Ishikawa (cell line): ENCODE measurements around the gene SLC7A11.

Experiments used
- CEBPB ChIP-seq: IDR thresholded peaks from 2 replicates; pipeline ENCODE4 v1.6.1; 2012
- CREB1 ChIP-seq: IDR thresholded peaks from 2 replicates; pipeline ENCODE4 v1.6.1; 2012; ENCODE audit warnings: low read depth
- EGR1 ChIP-seq: IDR thresholded peaks from 2 replicates; pipeline ENCODE4 v1.6.1; 2012
- EP300 ChIP-seq: IDR thresholded peaks from 2 replicates; pipeline ENCODE4 v1.6.1; 2012; ENCODE audit warnings: borderline replicate concordance
- FOXM1 ChIP-seq: IDR thresholded peaks from 2 replicates; pipeline ENCODE4 v1.6.1; 2012; ENCODE audit warnings: low read depth, borderline replicate concordance
- MAX ChIP-seq: IDR thresholded peaks from 2 replicates; pipeline ENCODE4 v1.6.1; 2012
- NFIC ChIP-seq: IDR thresholded peaks from 2 replicates; pipeline ENCODE4 v1.6.1; 2012
- RAD21 ChIP-seq: IDR thresholded peaks from 2 replicates; pipeline ENCODE4 v1.6.1; 2012; ENCODE audit warnings: low read depth
- TAF1 ChIP-seq: IDR thresholded peaks from 2 replicates; pipeline ENCODE4 v1.6.1; 2012; ENCODE audit warnings: low read depth, mild to moderate bottlenecking
- TCF12 ChIP-seq: IDR thresholded peaks from 2 replicates; pipeline ENCODE4 v1.6.1; 2012; ENCODE audit warnings: low read depth
- TEAD4 ChIP-seq: IDR thresholded peaks from 2 replicates; pipeline ENCODE4 v1.6.1; 2012
- USF1 ChIP-seq: IDR thresholded peaks from 2 replicates; pipeline ENCODE4 v1.6.1; 2012
- YY1 ChIP-seq: IDR thresholded peaks from 2 replicates; pipeline ENCODE4 v1.6.1; 2012; ENCODE audit warnings: low read depth
- ZBTB7A ChIP-seq: IDR thresholded peaks from 2 replicates; pipeline ENCODE4 v1.6.1; 2012; ENCODE audit warnings: low read depth
- TF ChIP-seq, protein P1 (sequence below): IDR thresholded peaks from 2 replicates; pipeline ENCODE4 v1.6.1; 2012; ENCODE audit warnings: low read depth, mild to moderate bottlenecking

The SLC7A11 gene

DNA sequence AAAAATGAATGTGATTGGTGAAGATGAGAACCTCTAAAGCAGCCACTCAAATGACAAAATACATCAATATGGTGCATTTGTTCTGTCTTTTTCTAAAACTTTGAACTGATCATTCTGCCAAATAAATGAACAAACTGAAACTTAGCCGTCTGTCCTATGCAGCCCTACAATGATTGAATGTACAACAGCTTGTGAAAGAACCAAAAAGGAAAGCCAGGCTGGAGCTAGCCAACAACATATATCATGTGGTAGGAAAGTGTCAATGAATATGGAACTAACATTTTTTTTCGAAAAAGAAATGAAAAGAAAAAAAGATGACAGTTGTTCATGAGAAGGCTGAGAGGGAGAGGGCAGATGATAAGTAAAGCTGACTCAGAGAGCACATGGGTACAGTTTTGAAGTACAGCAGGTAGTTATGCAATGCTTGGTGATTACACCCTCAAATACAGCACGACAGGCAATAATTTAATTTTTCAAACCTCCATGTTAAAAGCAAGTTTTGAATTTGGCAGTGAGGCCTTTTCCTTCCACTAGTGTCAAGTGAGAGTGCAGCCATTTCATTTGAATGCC is 21.2 kb upstream of the SLC7A11 start:
- TF ChIP-seq ZBTB7A: no peak
- no peak for TF ChIP-seq CREB1
- TF ChIP-seq TAF1: no peak
- TF ChIP-seq TCF12: no peak
- no peak for TF ChIP-seq MAX
- no peak for TF ChIP-seq USF1
- TF ChIP-seq NFIC: no peak

DNA sequence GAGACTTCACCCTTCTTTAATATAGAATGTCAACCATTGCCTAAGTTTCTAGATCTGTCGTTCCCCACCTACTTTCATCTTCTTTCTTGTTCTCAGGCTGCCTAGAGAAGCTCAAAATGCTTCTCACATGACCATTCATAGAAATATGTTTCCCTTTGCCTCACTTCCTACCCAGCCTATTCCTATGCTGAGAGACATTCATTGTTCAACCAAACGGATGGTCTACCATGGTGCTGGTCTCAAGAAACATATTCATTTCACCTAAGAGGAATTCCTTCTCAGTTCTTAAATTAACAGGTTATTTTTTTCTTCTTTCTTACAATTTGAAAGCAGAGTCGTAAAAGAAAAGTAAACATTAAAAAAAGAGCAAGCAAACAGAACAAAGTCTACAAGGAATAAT is 20.3 kb upstream of the SLC7A11 start:
- TF ChIP-seq USF1 (no peak), TAF1 (no peak), NFIC (no peak), EGR1 (no peak), FOXM1 (no peak), TCF12 (no peak), CREB1 (no peak), YY1 (no peak), CEBPB (no peak), ZBTB7A (no peak), MAX (no peak), EP300 (no peak), TEAD4 (no peak), RAD21 (no peak)
- TF ChIP-seq, protein P1, sequence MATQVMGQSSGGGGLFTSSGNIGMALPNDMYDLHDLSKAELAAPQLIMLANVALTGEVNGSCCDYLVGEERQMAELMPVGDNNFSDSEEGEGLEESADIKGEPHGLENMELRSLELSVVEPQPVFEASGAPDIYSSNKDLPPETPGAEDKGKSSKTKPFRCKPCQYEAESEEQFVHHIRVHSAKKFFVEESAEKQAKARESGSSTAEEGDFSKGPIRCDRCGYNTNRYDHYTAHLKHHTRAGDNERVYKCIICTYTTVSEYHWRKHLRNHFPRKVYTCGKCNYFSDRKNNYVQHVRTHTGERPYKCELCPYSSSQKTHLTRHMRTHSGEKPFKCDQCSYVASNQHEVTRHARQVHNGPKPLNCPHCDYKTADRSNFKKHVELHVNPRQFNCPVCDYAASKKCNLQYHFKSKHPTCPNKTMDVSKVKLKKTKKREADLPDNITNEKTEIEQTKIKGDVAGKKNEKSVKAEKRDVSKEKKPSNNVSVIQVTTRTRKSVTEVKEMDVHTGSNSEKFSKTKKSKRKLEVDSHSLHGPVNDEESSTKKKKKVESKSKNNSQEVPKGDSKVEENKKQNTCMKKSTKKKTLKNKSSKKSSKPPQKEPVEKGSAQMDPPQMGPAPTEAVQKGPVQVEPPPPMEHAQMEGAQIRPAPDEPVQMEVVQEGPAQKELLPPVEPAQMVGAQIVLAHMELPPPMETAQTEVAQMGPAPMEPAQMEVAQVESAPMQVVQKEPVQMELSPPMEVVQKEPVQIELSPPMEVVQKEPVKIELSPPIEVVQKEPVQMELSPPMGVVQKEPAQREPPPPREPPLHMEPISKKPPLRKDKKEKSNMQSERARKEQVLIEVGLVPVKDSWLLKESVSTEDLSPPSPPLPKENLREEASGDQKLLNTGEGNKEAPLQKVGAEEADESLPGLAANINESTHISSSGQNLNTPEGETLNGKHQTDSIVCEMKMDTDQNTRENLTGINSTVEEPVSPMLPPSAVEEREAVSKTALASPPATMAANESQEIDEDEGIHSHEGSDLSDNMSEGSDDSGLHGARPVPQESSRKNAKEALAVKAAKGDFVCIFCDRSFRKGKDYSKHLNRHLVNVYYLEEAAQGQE: no peak

DNA sequence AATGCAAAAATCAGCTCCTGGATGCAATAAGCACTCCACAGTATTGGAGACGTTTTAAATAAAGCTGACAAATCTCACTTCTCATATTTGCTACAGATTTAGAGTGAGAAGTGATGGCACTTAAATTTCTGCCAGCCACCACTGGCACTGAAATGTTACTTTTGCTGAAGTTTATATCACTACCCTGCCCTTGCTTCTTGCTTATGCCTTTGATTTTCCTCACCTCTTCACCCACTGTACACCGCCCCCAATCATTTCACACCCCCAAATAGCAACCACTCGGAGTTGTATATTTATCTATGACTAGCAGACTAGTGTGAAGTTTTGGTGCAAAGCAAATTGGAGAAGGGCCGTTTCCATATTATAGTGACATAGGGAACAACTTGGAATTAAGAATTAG is 19.9 kb upstream of the SLC7A11 start:
- TF ChIP-seq TCF12 (no peak), ZBTB7A (no peak), USF1 (no peak), RAD21 (no peak), MAX (no peak), CREB1 (no peak), TAF1 (no peak), EP300 (no peak), NFIC (no peak), TEAD4 (no peak), EGR1 (no peak), CEBPB (no peak), FOXM1 (no peak), YY1 (no peak)
- TF ChIP-seq, protein P1: no peak

GRCh38 chr4:138259824-138260223 is 17.7 kb upstream of the SLC7A11 start:
- no peak for TF ChIP-seq ZBTB7A
- TF ChIP-seq TEAD4: no peak
- no peak for TF ChIP-seq EP300
- no peak for TF ChIP-seq TCF12
- no peak for TF ChIP-seq YY1
- no peak for TF ChIP-seq EGR1
- no peak for TF ChIP-seq USF1
- no peak for TF ChIP-seq CEBPB
- TF ChIP-seq RAD21: no peak
- TF ChIP-seq FOXM1: no peak
- no peak for TF ChIP-seq MAX
- no peak for TF ChIP-seq TAF1
- no peak for TF ChIP-seq NFIC
- no peak for TF ChIP-seq CREB1
- TF ChIP-seq, protein P1: no peak
